Measurements from ENCODE around the gene SUSD3. TPM values are rescaled to one million over a fixed set of nuclear protein-coding genes. Genes with fewer than 3 reads are reported as not detected.

Gene SUSD3
- total RNA-seq = 0.09 and 0.19 TPM in 2 replicates

DNA sequence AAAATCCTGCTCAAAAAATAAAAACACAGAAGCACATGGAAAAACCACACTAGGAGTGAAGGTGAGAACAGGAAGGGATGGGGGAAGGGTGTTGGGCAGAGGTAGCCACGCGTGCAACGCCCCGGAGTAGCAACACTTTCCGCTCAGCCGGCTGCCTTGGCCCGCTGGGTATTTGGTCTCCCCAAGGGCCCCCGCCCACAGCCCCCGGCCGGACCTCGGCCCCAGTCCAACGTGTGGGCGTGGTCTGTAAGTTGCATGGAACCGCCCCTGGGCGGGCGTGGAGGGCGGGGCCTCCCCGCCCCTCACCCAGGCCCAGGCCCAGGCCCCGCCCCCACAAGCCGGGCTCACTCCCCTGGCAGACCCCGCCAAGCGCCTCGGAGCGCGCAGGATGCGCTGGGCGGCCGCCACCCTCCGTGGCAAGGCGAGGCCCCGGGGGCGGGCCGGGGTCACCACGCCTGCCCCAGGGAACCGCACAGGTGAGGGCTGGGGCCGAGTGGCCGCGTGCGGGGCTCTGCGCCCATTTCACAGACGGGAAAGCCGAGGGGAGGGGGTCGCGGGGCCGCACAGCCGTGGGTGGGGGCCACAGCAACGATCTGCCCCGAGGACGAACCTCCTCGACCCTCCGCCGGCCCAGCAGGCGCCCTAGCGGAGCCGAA is at the start of gene SUSD3:
Gene SUSD3 (plus strand): TSS at position 347 of the 656 bp plus-strand sequence. CDS start 42 bp downstream, at position 389.

DNA sequence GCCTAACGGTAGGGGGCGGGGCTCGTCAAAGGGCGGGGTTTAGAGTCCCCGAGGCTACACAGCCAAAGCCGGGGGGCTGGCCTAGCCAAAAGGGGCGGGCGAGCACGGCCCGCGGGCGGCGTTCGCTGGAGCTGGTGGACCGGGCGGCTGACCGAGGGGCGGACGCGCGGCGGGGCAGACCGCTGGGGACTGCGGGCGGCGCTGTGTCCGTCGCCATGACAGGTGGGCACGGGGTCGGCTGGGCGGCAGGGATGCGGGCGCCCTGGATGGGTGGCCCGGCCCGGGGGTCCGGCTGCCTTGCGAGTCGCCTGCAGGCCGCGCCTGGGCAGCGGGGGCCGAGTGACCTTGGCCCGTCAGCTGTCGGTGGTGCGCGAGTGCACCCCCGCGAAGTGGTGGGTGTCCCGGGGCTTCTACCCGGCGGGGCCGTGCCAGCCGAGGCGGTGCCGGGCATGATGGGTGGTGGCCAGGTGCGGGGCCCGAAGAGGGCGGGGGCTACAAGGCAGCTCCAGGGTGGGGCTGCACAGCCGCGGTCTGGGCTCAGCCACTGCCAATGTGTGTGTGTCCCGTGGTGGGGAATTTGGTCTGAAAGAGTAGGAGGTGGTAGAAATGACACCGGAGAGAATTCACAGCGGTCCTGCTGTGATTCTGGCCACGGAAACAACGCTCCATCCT is 37.8 kb downstream of the SUSD3 start, which contains the start of gene CARD19:
Gene CARD19 (plus strand): TSS at position 87 of the 672 bp plus-strand sequence. CDS start 129 bp downstream, at position 216.

DNA sequence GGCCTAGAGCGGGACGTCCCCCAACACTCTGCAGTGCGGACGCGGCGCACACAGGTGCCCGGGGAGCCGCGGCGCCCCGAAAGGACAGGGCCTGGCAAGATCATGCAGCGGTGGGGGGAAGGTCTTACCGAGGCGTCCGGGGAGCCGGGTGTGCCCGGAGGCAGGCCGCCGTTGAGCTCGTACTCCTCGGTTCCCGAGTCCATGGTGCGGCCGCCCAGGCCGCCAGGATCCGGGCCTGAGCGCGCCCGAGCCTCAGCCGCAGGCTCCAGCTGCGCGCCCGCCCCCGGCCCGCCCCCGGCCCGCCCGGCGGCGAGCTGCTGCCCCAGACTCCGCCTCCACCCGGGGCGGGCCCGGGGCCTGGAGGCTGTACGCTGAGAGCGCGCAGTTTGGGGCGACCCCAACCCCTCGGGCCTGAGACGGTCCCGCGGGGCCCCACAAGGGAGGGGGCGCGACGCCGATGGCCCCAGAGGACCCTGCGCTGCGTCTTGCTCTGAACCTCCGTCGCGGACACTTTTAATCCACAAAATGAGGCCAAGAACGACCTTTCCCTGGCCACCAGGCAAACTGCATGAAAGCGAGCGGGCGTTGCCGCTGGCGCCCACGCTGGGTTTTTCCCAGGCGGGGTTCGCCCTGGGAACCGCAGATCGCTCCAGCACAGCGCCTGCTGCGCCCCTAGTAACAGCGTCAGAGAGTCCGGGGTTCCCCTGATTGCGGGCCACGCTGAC is 75.7 kb downstream of the SUSD3 start, which contains the start of gene NINJ1:
Gene NINJ1 (minus strand): TSS at position 237 of the 725 bp plus-strand sequence. CDS start 34 bp downstream, at position 203.

Other genes with a start within 250 kb of the SUSD3 start
- gene ZNF484, start 180.7 kb upstream of the SUSD3 start, total RNA-seq = 11.9 and 13.0 TPM in 2 replicates
- not detected in 2 replicates for gene FGD3, start 111.2 kb upstream of the SUSD3 start, total RNA-seq
- 67.1 and 74.9 TPM in 2 replicates for gene CARD19, start 37.5 kb downstream of the SUSD3 start, total RNA-seq
- 28.2 and 30.6 TPM in 2 replicates for gene NINJ1, start 75.5 kb downstream of the SUSD3 start, total RNA-seq
- gene WNK2, start 125.4 kb downstream of the SUSD3 start, total RNA-seq = not detected in 2 replicates